DMS53 treated with DMSO at 0.1 percent for 48 hours (cell line): Measurements from ENCODE around the gene WDR33.
A peak's percentile ranks its signal among the peaks of the same experiment; 100 is the strongest.

Experiments
- DNase-seq: peaks from one replicate; lab custom pipeline; 2025; ENCODE audit not compliant: unreplicated experiment; lab: John Stamatoyannopoulos, UW

WDR33 gene

DNA sequence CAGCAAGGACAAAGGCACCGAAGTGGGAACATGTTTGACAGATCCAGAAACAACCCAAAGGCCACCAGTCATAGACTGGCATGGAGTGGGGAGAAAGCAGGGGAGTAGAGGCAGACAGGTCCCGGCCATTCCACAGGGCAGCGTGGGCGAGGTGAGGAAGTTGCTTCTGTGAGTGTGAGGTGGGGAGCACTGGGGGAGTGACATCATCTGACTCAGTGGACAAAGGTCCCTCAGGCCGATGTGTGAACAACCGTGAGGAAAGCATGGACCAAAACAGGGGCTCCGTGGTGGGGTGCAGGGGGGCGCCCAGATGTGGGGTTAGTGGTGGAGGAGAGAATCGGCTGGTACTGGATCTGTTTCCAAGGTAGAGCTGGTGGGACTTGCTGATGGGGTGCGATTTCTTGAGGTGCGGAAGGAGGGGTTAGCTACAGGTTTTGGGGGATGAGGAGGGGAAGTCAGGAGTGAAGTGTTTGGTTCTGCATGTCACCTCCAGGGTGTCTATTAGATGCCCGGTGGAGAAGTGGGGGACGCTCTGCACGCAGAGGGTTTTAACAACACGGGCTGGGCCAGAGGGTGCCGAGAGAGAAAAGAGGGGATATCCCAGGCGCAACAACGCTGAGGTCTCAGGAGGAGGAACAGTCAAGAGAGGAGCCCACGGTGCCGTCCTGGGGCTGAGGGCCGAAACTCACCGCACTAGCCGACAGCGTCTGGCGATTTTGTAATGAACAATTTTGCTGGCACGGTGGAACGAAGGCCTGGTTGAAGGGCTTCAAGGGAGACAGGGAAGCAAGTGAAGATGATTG is 112.2 kb downstream of the WDR33 start:
- no peak for DNase-seq

DNA sequence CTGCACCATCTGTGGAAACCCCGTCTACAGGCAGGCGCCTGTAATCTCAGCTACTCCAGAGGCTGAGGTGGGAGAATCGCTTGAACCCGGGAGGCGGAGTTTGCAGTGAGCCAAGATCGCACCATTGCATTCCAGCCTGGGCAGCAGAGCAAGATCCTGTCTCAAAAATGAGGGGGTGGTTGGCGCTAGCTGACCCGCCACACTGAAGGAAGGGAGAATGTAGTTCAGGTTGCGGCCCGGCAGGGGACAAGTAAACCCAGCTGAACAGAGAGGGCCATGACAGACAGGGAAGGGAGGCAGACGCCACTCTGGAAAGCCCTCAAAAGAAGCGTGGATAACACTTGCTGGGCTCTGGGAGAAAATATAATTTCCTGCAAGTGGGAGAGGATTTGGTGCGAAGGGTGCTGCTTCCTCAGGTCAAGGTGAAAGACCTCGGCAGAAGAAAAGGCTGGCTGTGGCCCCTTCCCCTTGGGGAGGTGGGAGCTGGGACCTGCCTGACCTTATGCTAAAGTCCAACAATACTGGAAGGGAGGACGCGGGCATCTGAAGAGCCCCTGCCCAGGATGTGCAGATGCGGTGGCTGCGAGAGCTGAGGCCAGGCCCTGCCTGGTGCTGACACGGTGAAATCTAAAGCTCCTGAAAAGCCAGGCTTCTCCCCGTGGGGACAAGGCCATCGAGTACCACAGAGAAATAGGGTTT is 113.3 kb downstream of the WDR33 start:
- no peak for DNase-seq

- peak; percentile 60 for DNase-seq
Observed at GRCh38 chr2:127695491-127696472, 115.2 kb downstream of the WDR33 start.

- DNase-seq = no peak
Observed at GRCh38 chr2:127694986-127695385, 116.0 kb downstream of the WDR33 start.

- DNase-seq = no peak
Observed at GRCh38 chr2:127690696-127691095, 120.3 kb downstream of the WDR33 start.

DNA sequence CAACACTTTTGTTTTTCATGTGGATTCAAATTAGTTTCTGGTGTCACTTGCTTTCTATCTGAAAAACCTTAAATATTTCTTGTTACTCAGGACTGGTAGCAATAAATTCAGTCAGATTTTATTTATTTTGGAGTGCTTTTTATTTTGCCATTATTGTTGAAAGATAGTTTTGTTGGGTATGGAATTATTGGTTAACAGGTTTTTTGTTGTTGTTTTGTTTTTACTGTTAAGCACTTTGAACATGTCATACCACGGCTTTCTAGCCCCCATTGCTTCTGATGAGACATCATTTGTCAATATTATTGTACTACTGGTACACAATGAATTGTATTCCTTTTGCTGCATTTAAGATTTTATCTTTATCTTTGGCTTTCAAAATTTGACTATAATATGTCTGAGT is 122.6 kb downstream of the WDR33 start:
- no peak for DNase-seq

DNA sequence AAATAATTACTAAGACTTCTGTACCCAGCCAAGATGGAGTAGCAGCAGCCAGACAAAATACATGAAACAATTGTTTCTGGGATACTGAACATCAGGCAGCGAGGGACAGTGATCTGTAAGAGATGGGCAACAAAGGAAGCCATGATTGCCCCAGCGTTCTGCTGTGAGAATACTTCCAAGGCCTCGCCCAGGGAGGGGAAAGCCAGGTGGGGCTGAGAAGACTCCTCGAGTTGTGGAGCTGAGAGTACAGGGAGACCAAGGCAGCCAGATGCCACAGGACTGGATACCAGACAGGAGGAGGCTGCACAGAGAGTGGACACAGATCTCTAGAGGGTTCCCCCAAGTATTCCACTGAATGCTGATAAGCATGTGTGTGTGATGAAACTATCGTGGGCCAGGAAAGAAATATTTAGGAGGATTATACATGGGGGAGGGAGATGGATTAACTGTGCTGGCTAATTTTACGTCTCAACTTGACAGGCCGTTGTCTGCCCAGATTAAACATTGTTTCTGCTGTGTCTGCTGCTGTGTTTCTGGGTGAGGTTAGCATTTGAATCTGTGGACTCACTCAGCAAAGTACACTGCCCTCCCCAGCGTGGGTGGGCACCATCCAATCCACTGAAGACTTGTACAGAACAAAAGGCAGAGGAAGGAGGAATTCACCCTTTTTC is 125.4 kb downstream of the WDR33 start:
- DNase-seq = no peak

- DNase-seq = no peak
Observed at GRCh38 chr2:127683757-127684156, 127.2 kb downstream of the WDR33 start.

- DNase-seq = no peak
Observed at GRCh38 chr2:127683056-127683455, 127.9 kb downstream of the WDR33 start.

DNA sequence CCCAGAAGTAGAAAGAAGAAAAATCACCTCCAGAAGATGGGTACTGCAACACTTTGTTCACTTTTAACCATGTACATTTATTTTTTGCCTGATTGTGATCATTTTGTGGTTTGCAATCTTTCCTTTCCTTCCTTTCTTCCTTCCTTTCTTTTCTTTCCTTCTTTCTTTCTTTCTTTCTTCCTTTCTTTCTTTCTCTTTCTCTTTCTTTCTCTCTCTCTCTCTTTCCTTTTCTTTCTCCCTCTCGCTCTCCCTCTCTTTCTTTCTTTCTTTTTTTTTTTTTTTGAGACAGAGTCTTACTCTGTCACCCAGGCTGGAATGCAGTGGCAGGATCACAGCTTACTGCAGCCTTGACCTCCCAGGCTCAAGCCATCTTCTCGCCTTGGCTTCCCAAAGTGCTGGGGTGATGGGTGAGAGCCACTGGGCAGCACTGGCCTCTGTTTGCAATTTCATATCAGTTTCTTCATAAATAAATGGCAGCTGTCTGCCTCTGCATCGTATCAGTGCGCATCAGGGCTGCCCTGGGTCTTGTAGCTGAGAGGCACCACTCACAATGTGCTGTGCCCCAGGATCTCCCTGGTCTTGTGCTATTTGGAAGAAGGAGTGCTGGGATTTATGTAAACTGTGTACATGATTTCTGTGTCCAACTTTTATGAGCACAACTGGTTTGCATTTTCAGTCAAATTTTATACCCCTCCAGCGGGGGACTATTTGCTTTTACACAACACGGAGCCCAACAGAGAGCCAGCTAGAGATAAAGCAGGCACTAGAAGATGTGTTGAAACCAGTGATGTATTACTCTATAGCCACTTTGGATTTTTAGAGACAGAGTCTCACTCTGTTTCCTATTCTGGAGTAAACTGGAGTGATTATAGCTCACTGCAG is 128.8 kb downstream of the WDR33 start:
- DNase-seq = no peak

DNA sequence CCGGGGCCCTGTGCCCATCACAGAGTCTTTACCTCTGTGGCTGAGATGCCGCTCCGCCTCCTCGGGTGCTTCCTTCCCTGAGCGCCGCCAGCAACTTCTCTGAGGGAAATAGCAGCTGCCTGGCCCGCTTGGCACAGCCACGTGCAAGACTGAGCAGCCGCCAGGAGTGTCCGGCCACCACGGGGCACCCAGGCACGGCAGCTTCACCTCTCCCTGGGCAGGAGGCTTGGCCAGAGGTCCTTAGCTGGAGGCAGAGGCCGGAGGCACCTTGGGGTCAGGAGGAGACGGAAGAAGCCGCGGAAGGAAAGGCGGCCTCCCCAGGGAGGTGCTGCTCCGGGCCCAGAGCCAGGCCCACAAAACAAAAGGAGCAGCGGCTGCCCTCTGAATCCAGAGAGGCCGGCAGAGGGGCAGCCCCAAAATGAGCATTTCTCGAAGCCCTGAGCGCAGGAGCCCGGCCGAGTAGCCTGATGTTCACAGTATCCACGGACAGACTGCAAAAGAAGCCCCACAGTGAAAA is 129.6 kb downstream of the WDR33 start:
- DNase-seq = no peak

DNA sequence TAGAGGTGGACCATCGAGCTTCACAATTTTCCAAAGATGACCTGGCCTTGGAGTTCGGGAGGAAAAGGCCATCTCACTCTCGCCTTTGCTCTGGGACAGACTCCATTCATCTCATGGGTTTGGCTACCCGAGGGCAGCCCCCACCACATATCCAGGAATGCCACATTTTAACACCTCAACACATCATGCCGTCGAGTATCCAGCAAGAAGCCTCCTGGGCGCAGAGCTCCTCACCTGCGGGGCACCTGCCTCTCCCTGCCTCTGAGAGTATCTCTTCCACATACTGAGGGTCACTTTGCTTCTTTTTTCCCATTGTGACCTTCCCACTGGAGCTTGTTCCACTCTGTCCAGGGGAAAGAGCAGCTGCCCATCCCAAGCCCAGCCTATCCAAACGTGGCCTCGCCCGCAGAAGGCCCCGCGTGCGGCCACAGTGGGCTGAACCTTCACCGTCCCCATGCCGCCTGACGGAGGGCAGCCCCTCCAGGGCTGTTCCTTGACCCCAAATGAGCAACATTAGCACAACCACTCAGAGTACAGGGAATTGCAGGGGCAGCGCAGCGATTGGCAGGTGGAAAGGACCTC is 130.2 kb downstream of the WDR33 start:
- no peak for DNase-seq

- DNase-seq = no peak
Observed at GRCh38 chr2:127679680-127680361, 131.2 kb downstream of the WDR33 start.

DNA sequence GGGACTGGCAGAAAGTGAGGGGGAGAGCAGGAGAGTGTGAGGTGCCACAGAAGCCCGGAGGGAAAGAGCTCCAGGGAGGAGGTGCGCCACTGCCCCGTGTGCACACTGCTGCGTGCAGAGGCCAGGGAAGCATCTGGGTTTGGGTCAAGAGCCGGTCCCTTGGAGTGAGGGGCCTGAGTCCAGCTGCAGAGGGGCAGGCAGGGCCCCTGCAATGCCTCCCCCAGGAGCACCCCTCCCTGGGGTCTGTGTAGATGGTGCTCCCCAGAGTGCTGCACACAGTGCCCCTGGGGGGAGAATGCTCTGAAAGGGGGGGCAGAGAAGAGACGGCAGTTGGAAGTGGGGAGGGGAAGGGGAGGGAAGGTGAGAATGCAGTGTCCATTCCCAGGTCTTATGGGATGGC is 132.0 kb downstream of the WDR33 start:
- DNase-seq = no peak

- DNase-seq = peak; percentile 47
Observed at GRCh38 chr2:127678531-127678930, 132.4 kb downstream of the WDR33 start.

DNA sequence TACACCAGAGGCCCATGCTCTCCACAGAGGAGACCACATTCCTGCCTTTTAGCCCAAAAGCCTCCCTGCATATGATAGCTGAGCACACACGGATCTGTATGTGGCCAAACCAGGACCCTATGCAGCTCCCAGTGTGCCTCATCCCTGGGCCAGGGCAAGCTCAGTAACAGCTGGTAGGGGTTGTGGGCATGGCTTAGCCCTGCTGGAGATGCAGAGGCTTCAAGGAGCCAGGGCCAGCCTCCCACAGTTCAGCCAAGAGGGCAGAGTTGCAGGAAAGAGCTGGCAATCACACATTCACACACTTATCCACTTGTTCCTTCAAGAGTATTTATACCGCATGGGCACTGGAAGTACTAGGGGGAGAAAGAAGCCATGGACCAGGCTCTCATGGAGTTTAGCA is 134.1 kb downstream of the WDR33 start:
- DNase-seq = no peak

DNA sequence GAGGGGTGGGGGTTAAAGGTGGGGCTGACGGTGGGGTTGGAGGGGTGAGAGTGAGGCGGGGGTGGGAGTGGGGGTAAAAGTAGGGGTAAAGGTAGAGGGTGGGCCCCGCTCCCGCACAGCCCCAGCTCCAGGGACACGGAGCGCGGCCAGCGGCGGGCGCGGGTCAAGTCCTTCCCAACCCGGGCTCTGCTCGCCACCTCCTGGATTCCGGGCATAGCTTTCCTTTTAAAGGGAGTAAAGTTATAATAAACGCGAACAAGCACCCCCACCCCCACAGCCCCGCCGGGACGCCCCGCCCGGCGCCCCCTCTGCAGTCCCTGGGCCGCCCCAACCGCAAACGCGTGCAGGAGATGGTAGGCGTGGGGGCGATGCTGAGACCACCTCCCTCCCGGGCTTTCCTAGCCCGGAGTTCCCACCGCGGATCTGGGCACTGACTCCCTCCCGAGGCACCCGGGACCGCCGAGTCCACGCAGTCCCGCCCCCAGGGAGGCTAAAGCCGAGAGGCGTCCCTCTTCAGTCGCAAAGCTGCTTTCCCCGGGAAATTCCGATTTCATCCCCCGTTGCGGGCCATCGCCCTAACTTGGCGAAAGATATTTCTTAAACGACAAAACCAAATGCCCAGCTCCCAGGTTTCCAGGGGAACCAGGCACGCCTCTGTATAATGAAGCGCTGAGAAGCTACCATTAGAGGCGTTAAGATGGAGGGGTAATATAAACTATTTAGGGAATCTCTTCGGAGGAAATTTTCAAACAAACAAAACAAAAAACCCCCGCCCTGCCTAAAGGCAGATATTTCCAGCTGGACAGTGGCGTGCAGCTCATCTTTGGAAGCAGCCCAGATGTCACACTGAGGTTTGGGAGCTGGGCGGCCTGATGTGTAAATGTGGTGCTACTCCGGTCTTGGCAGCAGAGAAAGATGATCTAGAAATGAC is 135.4 kb downstream of the WDR33 start, which contains the start of gene LIMS2:
LIMS2 (minus strand) TSS at position 200 of the 931 bp plus-strand sequence. CDS start 506 bp downstream, outside the sequence.
- no peak for DNase-seq
